DOHH2 (cell line): Measurements from ENCODE around the gene RBM17.

ENCODE experiments used
- CTCF ChIP-seq: fragments of 200-600 bp; sonication (generic); IDR thresholded peaks from one replicate; pipeline ENCODE4 v1.5.1; 2014; ENCODE audit warnings: antibody characterized with exemption, mild to moderate bottlenecking, low read depth, low read length; ENCODE audit not compliant: poor library complexity, severe bottlenecking
- EZH2phosphoT487 ChIP-seq: fragments of 200-600 bp; sonication (generic); IDR thresholded peaks from 2 replicates; pipeline ENCODE4 v1.6.1; 2017; ENCODE audit warnings: borderline replicate concordance, mild to moderate bottlenecking, antibody characterized with exemption, low read length, moderate library complexity, mixed read lengths

- TF ChIP-seq CTCF (no peak), EZH2phosphoT487 (no peak)
Observed at GRCh38 chr10:6143181-6143580, 54.3 kb downstream of the RBM17 start.
